Skeletal muscle cell (primary cell): Measurements from ENCODE around the gene PLCH2.
"Not testable (repeated sequence)": the region's sequence is repeated elsewhere in the genome, so short reads cannot be mapped to it uniquely, and the experiment has no call there.

Experiments used
- DNase-seq: peaks from one replicate; pipeline ENCODE4 v3.0.0-alpha.2; 2010; ENCODE audit warnings: low read depth
- H3K4me3 ChIP-seq: 2 replicates; pipeline ENCODE4 v1.5.1; 2011; ENCODE audit warnings: low read depth, mild to moderate bottlenecking, control low read depth, low read length, moderate library complexity

PLCH2 gene

DNA sequence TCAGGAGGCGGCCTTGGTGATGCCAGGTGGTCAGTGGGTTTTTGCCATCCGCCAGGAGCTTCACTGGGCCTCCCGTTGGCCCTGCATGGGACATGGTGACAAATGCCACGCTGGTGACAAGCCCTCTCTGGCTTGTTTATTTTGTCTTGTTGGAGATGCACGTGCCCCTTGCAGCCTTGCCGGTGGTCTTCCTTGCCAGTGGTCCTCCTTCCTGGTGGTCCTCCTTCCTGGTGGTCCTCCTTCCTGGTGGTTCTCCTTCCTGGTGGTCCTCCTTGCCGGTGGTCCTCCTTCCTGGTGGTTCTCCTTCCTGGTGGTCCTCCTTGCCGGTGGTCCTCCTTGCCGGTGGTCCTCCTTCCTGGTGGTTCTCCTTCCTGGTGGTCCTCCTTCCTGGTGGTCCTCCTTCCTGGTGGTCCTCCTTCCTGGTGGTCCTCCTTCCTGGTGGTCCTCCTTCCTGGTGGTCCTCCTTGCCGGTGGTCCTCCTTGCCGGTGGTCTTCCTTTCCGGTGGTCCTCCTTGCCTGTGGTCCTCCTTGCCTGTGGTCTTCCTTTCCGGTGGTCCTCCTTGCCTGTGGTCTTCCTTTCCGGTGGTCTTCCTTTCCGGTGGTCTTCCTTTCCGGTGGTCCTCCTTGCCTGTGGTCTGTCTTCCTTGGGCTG lies 16.9 kb upstream of the PLCH2 start:
- not testable (repeated sequence) for DNase-seq, H3K4me3 ChIP-seq

GRCh38 chr1:2459757-2460156 lies 16.3 kb upstream of the PLCH2 start:
- DNase-seq: no peak
- H3K4me3 ChIP-seq: no peak overlapping the region

DNA sequence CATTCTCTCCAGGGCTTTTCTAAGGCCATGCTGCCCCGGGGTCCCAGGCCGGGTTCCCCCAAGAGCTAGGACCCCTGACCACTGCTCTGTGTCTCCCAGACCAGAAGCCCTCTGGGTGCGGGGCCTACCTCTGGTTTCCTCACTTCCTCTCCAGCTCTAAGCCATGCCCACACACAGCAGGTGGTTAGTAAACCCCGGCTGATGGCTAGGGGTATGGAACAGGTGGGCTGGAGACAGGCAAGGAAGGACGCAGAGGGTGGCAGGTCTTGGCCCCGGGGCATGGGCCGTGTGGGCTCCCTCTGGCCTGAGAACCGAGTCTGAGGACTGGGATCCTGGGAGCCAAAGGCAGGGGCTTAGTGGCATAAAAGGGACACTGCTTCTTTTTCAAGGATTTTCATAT lies 15.9 kb upstream of the PLCH2 start:
- no peak overlapping the region for H3K4me3 ChIP-seq
- DNase-seq: no peak

- no peak for DNase-seq
- no peak overlapping the region for H3K4me3 ChIP-seq
These were observed 14.9 kb upstream of the PLCH2 start for GRCh38 chr1:2460996-2461751.

DNA sequence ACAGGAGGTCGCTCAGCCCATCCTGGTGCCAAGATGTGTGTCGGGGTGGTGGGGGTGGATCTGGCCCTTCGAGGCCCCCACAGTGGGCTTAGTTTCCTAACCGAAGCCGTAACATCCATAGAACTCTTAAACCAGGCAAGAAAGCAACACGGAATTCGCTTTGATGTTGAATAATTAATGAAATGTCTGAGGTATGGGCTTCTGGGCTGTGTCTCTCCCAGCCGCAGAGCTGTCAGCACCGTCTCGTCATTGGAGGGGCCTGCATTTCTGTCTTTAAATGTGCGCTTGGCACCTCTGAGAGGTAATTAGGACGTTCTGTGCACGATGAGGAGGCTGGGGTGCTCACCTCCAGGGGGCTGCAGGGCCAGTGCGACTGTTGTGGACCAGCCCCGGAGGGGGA lies 13.3 kb upstream of the PLCH2 start:
- no peak for DNase-seq
- no peak overlapping the region for H3K4me3 ChIP-seq

GRCh38 chr1:2463396-2463795 lies 12.7 kb upstream of the PLCH2 start:
- no peak for DNase-seq

GRCh38 chr1:2465371-2466269 lies 10.5 kb upstream of the PLCH2 start:
- no peak for DNase-seq
- H3K4me3 ChIP-seq: no peak overlapping the region

More at GRCh38 chr1:2463396-2463795, 12.7 kb upstream of the PLCH2 start:
- H3K4me3 ChIP-seq: no peak overlapping the region

DNA sequence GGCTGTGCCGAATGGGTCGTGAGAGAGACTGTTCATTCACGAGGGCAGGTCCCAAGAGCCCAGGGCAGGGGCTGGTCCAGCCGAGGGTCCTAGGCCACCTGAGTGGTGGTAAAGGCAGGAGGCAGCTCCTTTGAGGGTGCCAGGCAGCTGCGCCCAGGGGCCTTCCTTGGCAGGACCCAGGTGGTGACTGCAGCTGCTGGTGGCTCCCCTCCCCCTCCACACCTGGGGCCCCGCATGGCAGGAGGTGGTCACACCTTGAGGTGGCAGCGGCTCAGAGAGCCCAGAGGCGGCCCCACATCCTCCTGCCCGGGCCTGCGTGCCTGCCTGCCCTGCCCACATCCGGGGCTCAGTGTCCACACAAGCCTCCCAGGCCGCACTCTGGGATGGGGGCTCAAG lies 9.8 kb upstream of the PLCH2 start:
- no peak for DNase-seq
- no peak overlapping the region for H3K4me3 ChIP-seq

- DNase-seq: no peak
- no peak overlapping the region for H3K4me3 ChIP-seq
These were observed 9.0 kb upstream of the PLCH2 start for GRCh38 chr1:2466958-2467554.

GRCh38 chr1:2468041-2468472 lies 8.0 kb upstream of the PLCH2 start:
- H3K4me3 ChIP-seq: no peak overlapping the region
- no peak for DNase-seq

- no peak overlapping the region for H3K4me3 ChIP-seq
These were observed 7.5 kb upstream of the PLCH2 start for GRCh38 chr1:2468540-2468939.

DNA sequence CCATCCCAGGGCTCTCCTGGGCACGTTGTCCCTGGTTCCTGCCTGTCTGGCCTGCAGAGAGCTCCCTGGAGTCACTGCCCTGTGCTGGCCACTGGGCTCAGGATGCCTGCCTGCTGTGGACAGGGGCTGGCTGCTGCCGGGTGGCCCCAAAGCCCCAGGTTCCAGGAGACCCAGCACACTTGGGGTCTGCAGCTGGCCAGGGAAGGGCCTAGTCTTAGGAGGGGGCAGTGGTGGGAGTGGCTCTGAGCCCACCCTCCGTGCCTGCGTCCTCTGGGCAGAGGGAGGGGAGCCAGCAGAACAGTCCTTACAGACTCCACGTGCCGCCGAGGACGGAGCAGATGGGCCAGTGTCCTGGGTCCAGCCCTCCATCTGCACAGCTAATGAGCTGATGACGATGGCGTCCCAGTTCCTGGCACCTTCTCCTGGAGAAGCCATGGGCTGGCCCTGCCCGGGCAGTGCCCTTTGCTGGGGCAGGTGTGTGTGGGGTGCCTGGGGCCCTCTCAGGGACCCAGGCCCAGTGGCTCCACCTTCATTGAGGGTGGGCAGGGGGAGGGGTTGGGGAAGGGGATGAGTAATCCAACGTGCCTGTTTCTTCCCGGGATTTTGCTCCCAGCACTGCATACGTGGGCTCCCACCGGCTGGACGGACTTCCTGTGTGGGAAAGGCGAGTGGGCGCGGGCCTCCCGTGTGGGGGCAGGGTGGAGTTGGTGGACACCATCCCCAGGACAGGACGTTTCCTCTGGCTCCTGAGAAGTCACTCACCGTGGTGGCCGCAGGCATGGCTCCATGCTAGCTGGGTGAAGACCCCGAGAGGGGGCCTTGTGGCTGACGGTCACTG lies 6.8 kb upstream of the PLCH2 start:
- H3K4me3 ChIP-seq: no peak overlapping the region
- DNase-seq: no peak

More at GRCh38 chr1:2468540-2468939, 7.5 kb upstream of the PLCH2 start:
- DNase-seq: no peak

DNA sequence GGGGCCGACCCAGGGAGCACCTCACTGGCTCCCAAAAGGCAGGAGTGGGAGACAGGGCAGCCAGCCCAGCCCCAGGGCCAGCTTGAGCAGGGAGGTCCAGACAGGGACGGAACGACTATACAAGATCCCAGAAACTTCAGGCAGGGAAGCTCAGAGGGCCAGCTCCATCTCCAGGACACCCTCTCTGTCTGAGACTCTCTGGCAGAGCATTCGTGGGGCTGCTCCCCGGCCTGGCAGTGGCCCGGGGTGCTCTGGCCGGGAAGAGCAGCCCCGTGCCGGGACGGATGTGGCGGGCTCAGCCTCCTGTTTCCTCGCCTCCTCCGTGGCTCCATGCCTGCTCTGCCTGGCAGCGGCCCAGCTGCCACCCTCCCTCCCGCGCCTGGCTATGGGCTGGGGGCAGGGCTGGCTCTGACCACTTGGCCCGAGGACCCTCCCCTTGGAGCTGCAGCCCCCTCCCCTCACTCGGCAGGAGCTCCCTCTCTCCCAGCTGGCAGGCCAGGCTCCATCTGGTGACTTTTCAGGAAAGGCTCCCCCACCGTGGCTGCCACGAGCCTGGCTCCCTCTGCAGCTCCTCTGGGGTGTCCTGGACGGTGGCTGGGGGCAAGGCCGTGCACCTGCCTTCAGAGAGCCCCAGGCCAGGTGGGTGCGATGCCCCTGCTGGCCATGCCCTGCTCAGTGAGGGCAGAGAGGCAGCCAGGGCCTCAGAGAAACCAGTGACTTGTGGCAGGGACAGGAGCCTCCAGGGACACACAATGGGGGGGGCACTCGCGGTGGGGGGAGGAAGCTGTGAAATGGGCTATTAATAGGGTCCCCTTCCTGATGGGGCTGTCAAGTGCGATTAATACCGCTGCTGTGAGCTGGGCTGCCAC lies 5.6 kb upstream of the PLCH2 start:
- no peak for DNase-seq
- no peak overlapping the region for H3K4me3 ChIP-seq

- H3K4me3 ChIP-seq: no peak overlapping the region
These were observed 5.0 kb upstream of the PLCH2 start for GRCh38 chr1:2471159-2471471.

DNA sequence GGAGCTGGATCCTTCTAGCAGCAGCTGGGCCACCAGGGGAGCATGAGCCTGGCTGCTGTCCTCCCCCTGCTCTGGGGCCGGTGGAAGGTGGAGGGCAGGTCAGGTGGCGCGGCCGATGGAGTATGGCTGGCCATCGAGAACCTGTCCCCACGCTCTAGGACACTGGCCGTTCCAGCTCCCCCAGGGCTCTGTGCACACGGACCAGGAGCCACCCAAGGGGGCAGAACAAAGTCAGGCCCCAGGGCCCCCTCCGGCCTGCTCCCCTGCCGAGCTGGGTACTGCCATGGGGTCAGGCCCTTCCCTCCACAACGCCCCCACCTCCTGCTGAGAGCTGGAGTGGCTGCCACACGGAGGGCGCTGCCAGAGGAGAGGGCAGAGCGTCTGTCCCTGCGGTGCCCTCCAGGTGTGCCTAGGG lies 4.5 kb upstream of the PLCH2 start:
- no peak overlapping the region for H3K4me3 ChIP-seq
- no peak for DNase-seq

More at GRCh38 chr1:2471159-2471471, 5.0 kb upstream of the PLCH2 start:
- no peak for DNase-seq

- DNase-seq: no peak
- no peak overlapping the region for H3K4me3 ChIP-seq
These were observed 4.0 kb upstream of the PLCH2 start for GRCh38 chr1:2472109-2472508.

DNA sequence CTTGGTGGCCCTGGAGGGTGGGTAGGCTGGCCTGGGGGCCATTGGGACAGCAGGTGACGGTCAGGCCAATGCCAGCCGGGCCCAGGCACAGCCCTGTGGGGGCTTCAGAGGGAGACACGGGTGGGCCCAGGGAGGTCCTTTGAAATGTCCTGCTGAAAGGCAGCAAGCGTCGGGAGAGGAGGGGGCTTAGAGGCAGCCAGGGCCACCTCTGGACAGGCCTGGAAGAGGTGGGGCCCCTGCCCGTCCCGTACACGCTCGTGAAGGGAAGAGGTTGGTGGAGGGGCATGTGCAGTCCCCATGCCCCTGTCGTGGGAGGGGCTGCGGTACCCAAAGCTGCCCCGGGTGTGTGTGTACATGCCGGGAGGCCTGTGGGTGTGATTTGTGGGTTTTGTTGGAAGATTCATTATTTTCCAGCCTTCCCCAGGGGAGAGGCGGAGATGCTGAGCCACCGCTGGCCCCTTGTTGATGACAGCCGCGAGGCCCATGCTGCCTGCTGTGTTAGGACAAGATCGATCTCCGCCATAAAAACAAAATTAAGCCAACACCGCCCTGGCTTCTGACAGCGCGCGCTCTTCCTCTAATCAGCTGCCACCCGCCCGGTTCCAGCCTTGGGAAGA lies 3.4 kb upstream of the PLCH2 start:
- no peak for DNase-seq
- no peak overlapping the region for H3K4me3 ChIP-seq

DNA sequence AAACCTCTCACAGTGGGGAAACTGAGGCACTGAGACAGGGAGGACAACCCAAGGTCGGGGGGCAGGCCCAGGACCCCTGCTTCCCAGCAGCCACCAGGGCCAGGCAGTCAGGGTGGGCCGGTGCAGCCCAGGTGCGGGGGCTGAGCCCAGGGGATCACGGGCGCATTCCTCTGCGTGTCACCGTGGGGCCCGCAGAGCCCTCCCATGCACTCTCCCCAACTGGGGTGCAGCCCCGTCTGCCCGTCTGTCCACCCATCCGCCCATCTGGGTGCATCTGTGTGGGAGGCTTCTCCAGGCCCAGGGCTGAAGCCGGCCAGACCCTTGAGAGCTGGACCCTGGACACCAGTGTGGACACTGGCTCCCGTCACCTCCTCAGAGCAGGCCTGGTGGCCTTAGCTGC lies 2.9 kb upstream of the PLCH2 start:
- no peak overlapping the region for H3K4me3 ChIP-seq

More for the DNA sequence above, 2.9 kb upstream of the PLCH2 start:
- DNase-seq: no peak
